GM21786 (cell line): Measurements from ENCODE around the gene EFCAB12.
"Not testable (repeated sequence)": the region's sequence is repeated elsewhere in the genome, so short reads cannot be mapped to it uniquely, and the experiment has no call there.

Source experiments
- ATAC-seq: cut with Tn5 transposase; IDR thresholded peaks from one replicate; pipeline ENCODE4 v1.9.1; 2021; ENCODE audit not compliant: unreplicated experiment

The EFCAB12 gene

GRCh38 chr3:129421988-129422745, 6.3 kb downstream of the EFCAB12 start:
- no peak for ATAC-seq

DNA sequence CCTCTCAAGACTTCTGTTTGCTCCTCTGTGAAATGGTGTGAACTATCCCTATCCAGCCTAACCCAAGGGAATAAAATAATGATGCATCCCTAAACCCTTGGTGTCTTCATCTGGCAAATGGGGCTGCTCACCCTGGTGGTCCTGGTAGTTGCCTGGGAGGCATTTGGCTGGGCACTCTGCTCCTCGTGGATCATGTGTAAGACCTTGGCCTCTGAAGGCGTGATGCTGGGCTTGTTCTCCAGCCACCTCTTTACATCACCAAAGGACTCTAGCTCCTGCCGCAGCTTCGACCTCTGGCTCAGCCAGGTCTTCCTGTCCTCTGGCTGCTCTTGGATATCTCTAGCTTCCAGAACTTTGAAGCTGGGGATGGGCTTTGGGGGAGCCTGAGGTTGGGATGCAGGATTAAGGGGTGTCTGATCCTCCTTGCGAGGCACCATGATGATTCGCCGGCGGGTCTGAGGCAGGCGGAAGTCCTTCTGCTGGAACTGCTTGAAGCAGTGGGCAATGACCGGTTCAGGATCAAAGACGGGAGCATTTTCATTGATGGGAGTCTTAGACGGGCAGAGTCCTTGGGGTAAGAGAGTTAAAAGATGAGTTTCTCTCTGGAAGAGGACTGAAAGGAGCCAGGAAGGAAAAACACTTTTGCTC, 7.1 kb downstream of the EFCAB12 start:
- no peak for ATAC-seq

GRCh38 chr3:129419476-129419875, 9.0 kb downstream of the EFCAB12 start:
- ATAC-seq, result no peak

DNA sequence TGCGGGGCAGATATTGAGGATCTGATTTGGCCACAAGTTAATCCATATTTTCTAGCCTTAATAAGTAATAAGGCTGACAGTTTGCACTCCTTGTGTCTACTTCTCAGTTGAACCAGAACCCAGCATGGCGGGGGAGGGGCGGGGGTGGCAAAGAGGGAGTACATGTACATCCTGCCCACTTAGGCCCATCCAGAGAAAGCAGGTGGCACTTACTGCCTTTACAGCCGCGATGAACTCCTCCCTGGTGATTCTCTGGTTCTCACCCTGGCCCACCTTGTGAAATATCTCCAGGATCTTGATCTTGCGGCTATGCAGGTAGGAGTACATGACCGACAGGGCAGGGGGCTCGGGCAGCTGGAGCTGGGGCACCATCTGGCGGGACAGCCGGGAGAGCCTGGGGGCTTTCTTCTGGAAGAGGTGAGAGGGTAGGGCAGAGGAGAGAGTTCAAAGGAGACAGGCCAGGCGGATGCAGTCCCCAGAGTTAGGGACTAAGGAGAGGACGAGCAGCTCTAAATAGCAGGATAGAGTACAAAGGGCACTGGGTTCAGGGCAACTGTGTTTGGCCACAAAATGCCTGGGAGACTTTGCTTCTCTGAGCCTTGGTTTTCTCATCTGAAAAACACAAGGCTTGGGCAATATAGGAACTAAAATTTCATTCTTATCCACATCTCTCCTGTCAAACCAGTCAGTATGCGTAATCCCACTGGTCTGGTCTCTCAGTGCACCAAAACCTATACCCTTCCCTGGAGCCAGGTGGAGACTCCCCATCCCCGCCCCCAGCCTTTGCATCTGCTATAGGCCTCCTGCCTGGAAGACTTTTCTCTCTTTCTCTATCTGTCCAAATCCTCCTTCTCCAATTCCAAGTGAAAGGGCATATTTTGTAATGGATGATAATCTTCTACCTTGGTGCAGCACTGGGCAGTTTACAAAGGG, 10.1 kb downstream of the EFCAB12 start:
- ATAC-seq, result no peak

GRCh38 chr3:129417326-129417725, 11.1 kb downstream of the EFCAB12 start:
- ATAC-seq, result no peak

GRCh38 chr3:129416415-129416814, 12.0 kb downstream of the EFCAB12 start:
- no peak for ATAC-seq

DNA sequence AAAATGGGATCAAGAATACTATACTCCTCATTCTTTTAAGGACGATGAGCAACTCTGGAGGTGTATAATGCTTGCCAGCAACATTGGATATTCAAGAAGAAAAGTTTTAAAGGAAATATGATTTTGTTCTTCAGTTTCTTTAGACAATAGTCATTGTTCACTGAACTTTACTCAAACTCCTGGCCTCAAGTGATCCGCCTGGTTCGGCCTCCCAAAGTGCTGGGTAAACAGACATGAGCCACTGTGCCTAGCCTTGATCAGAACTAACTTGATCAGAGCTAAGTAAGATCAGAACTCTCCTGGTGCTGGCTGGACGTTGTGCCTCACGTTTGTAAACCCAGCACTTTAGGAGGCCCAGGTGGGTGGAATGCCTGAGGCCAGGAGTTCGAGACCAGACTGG, 12.6 kb downstream of the EFCAB12 start:
- no peak for ATAC-seq

GRCh38 chr3:129415378-129415777, 13.1 kb downstream of the EFCAB12 start:
- ATAC-seq, result no peak

DNA sequence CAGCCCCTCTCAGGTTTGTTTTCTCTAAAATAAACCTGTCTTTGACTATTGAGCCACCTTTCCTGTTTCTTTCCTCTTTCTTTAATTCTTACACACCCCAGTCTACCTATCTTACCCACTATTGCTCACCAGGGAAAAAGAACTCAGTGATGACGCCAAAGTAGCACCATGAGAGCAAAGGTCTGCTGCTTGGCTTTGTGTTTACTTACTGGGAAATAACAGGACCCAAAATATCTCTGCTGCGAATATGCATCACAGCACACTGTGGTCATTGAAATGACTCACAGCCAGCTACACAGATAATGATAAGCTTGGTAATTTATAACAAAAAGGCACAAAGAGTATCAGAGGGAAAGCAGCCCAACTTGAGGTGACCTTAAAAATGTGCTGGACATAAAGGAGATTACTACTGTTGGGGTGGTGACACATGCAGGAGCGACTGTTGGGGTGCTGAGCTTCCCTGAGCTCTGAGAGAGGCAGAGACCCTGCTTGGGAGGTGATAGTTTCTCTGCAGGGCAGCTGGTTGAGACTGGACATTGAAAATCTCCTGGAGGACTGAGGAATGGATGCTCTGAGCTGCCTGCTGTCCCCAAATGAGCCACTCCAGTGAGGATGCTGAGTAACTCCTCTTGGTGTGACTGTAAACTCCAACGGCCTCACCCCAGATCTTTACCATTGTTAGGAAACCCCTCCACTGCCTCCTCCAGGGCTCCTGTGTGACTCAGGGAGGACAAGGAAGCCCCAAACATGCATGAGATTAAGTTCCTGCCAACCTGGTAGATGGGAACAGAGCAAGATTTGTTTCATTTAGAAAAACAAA, 14.5 kb downstream of the EFCAB12 start:
- ATAC-seq, result peak; percentile 87

DNA sequence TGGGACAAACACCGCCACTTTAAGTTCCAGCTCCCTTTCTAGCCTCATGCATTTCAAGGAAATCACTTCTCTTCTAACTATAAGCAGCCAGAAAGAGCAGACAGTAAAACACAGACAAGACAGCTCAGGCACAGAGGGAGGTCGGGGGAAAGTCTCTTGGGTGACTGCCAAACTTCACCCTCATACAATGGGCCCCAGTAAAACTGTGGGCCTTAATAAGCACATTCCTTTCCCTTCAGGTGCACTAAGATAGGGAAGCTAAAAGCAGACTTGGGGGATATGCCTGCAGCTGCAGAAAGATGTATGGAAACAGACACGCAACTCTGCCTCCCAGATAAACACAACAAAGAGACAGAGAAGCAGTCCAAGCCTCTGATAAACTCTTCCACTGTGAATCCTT, 15.2 kb downstream of the EFCAB12 start:
- not testable (repeated sequence) for ATAC-seq

DNA sequence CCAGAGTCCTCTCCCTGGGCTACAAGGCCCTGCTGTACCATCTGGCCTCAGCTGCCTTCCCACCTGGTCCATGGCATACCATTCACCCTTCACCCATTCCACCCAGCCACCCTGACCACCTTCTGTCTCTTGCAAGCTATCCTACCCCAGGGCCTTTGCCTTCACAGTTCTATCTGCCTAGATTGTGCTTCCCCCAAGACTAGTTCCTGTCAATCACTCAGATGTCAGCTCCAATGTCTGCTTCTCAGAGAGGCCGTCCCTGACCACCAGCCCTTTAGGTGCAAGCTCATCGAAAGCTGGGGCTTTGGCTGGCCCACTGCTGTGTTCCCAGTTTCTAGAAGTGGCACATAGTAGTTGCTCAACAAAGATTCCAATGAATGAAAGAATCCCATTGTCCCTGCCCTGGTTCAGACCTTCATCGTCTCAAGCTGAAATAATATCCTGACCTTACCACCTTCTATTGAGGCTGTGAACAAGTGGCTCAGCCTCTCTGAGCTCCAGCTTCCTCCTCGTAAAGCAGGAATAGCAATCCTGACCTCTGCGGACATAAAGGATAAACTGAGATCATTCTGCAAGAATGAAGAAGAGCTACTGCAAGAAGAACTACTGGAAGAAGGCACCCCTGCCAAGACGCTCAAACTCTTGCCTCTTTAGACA, 15.8 kb downstream of the EFCAB12 start:
- ATAC-seq, result no peak

GRCh38 chr3:129410971-129411370, 17.5 kb downstream of the EFCAB12 start:
- ATAC-seq, result no peak

GRCh38 chr3:129409541-129409940, 18.9 kb downstream of the EFCAB12 start:
- no peak for ATAC-seq

GRCh38 chr3:129404610-129405009, 23.8 kb downstream of the EFCAB12 start:
- ATAC-seq, result peak; percentile 54

DNA sequence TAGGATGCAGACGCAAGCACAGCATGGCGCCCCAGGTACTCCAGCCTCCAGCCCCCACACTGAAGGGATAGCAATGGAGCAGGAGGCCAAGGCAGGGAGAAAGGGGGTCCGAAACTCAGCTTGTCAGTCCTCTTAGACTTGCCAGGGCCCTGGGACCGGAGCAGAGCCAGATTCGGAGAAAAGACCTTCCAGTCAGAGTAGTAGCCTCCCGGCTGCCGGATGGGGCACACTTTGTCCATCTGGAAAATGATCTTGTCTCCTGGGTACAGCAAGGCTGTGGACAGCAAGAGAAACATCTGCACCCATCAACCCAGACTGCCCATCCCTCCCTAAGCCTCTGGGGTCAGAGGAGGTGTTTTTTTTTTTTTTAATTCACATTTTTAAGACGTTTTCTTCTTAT, 24.3 kb downstream of the EFCAB12 start:
- ATAC-seq, result no peak

DNA sequence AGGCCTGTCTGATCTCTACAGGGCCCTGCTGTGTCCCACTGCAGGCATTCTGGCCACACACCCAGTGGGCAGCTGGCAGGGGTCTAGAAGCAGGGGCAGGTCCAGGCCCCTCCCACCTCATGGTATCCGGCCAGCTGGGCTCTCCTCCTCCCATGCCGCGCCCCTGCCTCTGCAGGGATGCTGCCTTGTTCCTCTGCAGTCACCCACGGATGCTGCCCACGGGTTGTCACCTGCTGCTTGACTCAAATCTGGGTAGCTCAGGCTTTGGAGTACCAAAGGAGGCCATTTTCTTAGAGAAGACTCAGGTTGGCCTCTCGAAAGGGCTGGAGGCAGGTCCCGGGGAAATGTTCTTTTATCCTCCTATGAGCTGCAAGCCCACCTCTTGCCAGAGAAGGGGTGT, 25.0 kb downstream of the EFCAB12 start:
- ATAC-seq, result no peak

DNA sequence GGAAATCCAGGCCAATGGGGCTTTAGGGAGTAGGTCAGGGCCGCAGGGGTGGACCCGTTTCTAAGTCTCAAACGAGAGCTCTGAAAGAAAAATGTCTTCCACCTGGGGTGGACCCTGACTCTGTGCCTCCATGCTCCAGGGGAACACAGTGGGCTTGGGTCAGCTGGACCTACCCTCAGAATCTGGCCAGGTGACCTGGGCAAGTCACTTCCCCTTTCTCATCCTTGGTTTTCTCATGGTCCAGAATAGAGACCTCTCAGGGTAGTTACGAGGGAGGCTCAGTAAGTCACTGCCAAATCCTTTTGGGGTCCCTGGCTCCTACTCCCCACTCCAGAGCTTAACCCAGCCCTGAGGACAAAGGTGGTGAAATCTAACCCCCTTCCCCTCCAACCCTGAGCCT, 25.8 kb downstream of the EFCAB12 start:
- ATAC-seq, result no peak

DNA sequence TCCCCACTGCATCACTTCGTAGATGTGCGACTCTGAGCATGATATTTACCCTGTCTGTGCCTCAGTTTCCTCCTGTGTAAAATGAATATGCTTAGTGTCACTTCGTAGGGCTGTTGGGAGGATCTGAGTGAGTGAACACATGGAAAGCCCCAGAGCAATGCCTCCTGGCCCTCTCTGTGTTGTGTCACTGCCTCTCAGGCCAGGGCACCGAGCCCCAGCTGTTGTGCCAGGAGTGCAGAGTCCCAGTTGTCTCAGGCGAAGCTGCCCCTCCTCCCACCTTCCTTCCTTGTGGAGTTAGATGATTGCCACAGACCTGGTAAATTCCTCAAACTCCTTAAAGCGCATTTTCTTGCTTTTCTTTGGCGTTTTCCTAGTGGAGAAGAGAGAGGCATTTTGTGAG, 26.2 kb downstream of the EFCAB12 start:
- ATAC-seq, result no peak

- peak; percentile 4 for ATAC-seq
These were observed 28.5 kb downstream of the EFCAB12 start for GRCh38 chr3:129399895-129400357.
